OCI-LY3 (cell line): ENCODE measurements around the gene TICRR.

ENCODE experiments used
- H2AFZ ChIP-seq: fragments of 200-600, 300-600 bp; shearing (Covaris generic); 2 replicates; pipeline ENCODE4 v1.6.0; 2014; ENCODE audit warnings: antibody characterized with exemption, low read depth, low read length
- H3K27ac ChIP-seq: fragments of 200-600, 300-600 bp; sonication (generic); 2 replicates; pipeline ENCODE4 v1.5.1; 2014; ENCODE audit warnings: mild to moderate bottlenecking, low read length, moderate library complexity, mixed read lengths
- H3K27me3 ChIP-seq: fragments of 200-600, 300-600 bp; sonication (generic); 2 replicates; pipeline ENCODE4 v1.6.1; 2014; ENCODE audit warnings: low read depth, low read length, mixed read lengths
- H3K36me3 ChIP-seq: fragments of 200-600, 300-600 bp; sonication (generic); replicated peaks from 2 replicates; pipeline ENCODE3; 2014; ENCODE audit warnings: low read depth, low read length, mixed read lengths
- H3K4me1 ChIP-seq: fragments of 300-600, 200-600 bp; sonication (generic); 2 replicates; pipeline ENCODE4 v1.6.1; 2014; ENCODE audit warnings: low read length, mixed read lengths
- H3K4me2 ChIP-seq: fragments of 200-600, 300-600 bp; sonication (generic); 2 replicates; pipeline ENCODE4 v1.6.1; 2014; ENCODE audit warnings: low read length, mixed read lengths
- H3K4me3 ChIP-seq: fragments of 300-600, 200-600 bp; sonication (generic); 2 replicates; pipeline ENCODE4 v1.5.1; 2014; ENCODE audit warnings: antibody characterized with exemption, mild to moderate bottlenecking, low read length, moderate library complexity
- H3K79me2 ChIP-seq: fragments of 300-600, 200-600 bp; shearing (Covaris generic); 2 replicates; pipeline ENCODE4 v1.6.1; 2014; ENCODE audit warnings: mild to moderate bottlenecking, low read length, mixed read lengths
- H3K9ac ChIP-seq: fragments of 300-600, 200-600 bp; shearing (Covaris generic); 2 replicates; pipeline ENCODE4 v1.6.0; 2014; ENCODE audit warnings: mild to moderate bottlenecking, low read length, moderate library complexity
- H3K9me3 ChIP-seq: fragments of 200-600, 300-600 bp; shearing (Covaris generic); 2 replicates; pipeline ENCODE4 v1.6.1; 2014; ENCODE audit warnings: low read length, mixed read lengths; ENCODE audit not compliant: insufficient read depth
- H4K20me1 ChIP-seq: fragments of 200-600, 300-600 bp; sonication (generic); 2 replicates; pipeline ENCODE4 v1.6.1; 2016; ENCODE audit warnings: low read length, mixed read lengths; ENCODE audit not compliant: insufficient read depth
- CTCF ChIP-seq: fragments of 200-600, 300-600 bp; sonication (generic); IDR thresholded peaks from 2 replicates; pipeline ENCODE4 v1.5.1; 2014; ENCODE audit warnings: antibody characterized with exemption, low read length, low read depth
- EZH2phosphoT487 ChIP-seq: fragments of 200-600 bp; shearing (Covaris generic); IDR thresholded peaks from 2 replicates; pipeline ENCODE4 v1.6.1; 2018; ENCODE audit warnings: antibody characterized with exemption, mixed run types, low read depth

Gene TICRR

GRCh38 chr15:89631902-89632264 is 56.6 kb downstream of the TICRR start:
- H3K36me3 ChIP-seq: peaks cover 67% of the 10 kb centered on the region
- no peak overlapping the region for H3K4me2 ChIP-seq
- no peak overlapping the region for H3K9ac ChIP-seq
- H3K27me3 ChIP-seq: no peaks in the 10 kb centered on the region
- H3K9me3 ChIP-seq: no peaks in the 10 kb centered on the region
- no peak overlapping the region for H2AFZ ChIP-seq
- H4K20me1 ChIP-seq: no peaks in the 10 kb centered on the region
- no peak overlapping the region for H3K4me3 ChIP-seq
- no peaks in the 10 kb centered on the region for H3K79me2 ChIP-seq
- peaks cover 5% of the 10 kb centered on the region; the same call in 1 of the 2 replicates for H3K4me1 ChIP-seq
- no peak overlapping the region for H3K27ac ChIP-seq
- TF ChIP-seq EZH2phosphoT487 (no peak), CTCF (no peak)

GRCh38 chr15:89632563-89633430 is 57.5 kb downstream of the TICRR start:
- no peak for TF ChIP-seq CTCF
- no peak for TF ChIP-seq EZH2phosphoT487
- peaks cover 58% of the 10 kb centered on the region for H3K36me3 ChIP-seq

GRCh38 chr15:89633585-89633984 is 58.3 kb downstream of the TICRR start:
- H3K27ac ChIP-seq: no peak overlapping the region
- no peaks in the 10 kb centered on the region for H3K9me3 ChIP-seq
- no peak overlapping the region for H2AFZ ChIP-seq
- H3K4me3 ChIP-seq: no peak overlapping the region
- H3K4me2 ChIP-seq: no peak overlapping the region
- no peaks in the 10 kb centered on the region for H4K20me1 ChIP-seq
- H3K9ac ChIP-seq: no peak overlapping the region
- TF ChIP-seq EZH2phosphoT487 (no peak), CTCF (no peak)
- peaks cover 1% of the 10 kb centered on the region; the same call in 1 of the 2 replicates for H3K4me1 ChIP-seq
- no peaks in the 10 kb centered on the region for H3K79me2 ChIP-seq
- no peaks in the 10 kb centered on the region for H3K27me3 ChIP-seq
- peaks cover 50% of the 10 kb centered on the region for H3K36me3 ChIP-seq

More at GRCh38 chr15:89632563-89633430, 57.5 kb downstream of the TICRR start:
- Histone ChIP-seq H2AFZ (no peak overlapping the region), H3K27ac (no peak overlapping the region), H3K4me1 (peaks cover 5% of the 10 kb centered on the region; the same call in 1 of the 2 replicates), H3K9ac (no peak overlapping the region), H3K4me2 (no peak overlapping the region), H3K27me3 (no peaks in the 10 kb centered on the region), H3K4me3 (no peak overlapping the region), H3K9me3 (no peaks in the 10 kb centered on the region), H3K79me2 (no peaks in the 10 kb centered on the region), H4K20me1 (no peaks in the 10 kb centered on the region)

GRCh38 chr15:89640245-89640644 is 65.0 kb downstream of the TICRR start:
- Histone ChIP-seq H2AFZ (no peak overlapping the region), H3K36me3 (peaks cover 8% of the 10 kb centered on the region), H3K4me1 (no peaks in the 10 kb centered on the region), H3K27ac (no peak overlapping the region), H3K79me2 (no peaks in the 10 kb centered on the region), H3K27me3 (no peaks in the 10 kb centered on the region), H3K9me3 (no peaks in the 10 kb centered on the region), H3K9ac (no peak overlapping the region), H3K4me3 (no peak overlapping the region), H3K4me2 (no peak overlapping the region), H4K20me1 (no peaks in the 10 kb centered on the region)
- TF ChIP-seq EZH2phosphoT487: no peak
- no peak for TF ChIP-seq CTCF
